Fibroblast of lung (primary cell): ENCODE results near the gene ITGAD. TPM values are rescaled to one million over a fixed set of nuclear protein-coding genes. Genes with fewer than 3 reads are reported as not detected.
A peak's percentile ranks its signal among the peaks of the same experiment; 100 is the strongest.

Experiments
- DNase-seq, 2 donors: peaks; one replicate each; pipeline versions ENCODE4 v3.0.0 to v3.0.0-alpha.2; 2010; ENCODE audit warnings: low read depth in 2 of 2
- H2AFZ ChIP-seq: 2 replicates; pipeline ENCODE4 v1.5.1; 2012; ENCODE audit warnings: low read length, control low read depth, inconsistent platforms
- H3K27ac ChIP-seq: 2 replicates; pipeline ENCODE4 v1.5.1; 2011; ENCODE audit warnings: low read length, control low read depth; ENCODE audit not compliant: insufficient read depth
- H3K27me3 ChIP-seq: 2 replicates; pipeline ENCODE4 v1.5.1; 2011; ENCODE audit warnings: mild to moderate bottlenecking, low read length; ENCODE audit not compliant: control insufficient read depth, insufficient read depth
- H3K36me3 ChIP-seq: 2 replicates; pipeline ENCODE4 v1.5.1; 2011; ENCODE audit warnings: low read length; ENCODE audit not compliant: control insufficient read depth, insufficient read depth
- H3K4me1 ChIP-seq: 2 replicates; pipeline ENCODE4 v1.5.1; 2011; ENCODE audit warnings: low read length; ENCODE audit not compliant: control insufficient read depth, insufficient read depth; ENCODE audit errors: extremely low read depth
- H3K4me2 ChIP-seq: 2 replicates; pipeline ENCODE4 v1.5.1; 2011; ENCODE audit warnings: low read length, control low read depth; ENCODE audit not compliant: insufficient read depth; ENCODE audit errors: extremely low read depth
- H3K4me3 ChIP-seq, 4 experiments: fragments of 200-600 bp in 1 of 4; sonication (generic) in 1 of 4; replicated peaks in 1 of 4; 2 replicates each; pipeline ENCODE4 v1.5.1; 2011 to 2016; ENCODE audit warnings: low read length in 4 of 4, low read depth in 3 of 4, mild to moderate bottlenecking in 3 of 4, control low read depth in 2 of 4, inconsistent platforms in 1 of 4, mixed read lengths in 1 of 4; ENCODE audit not compliant: insufficient read depth in 1 of 4; ENCODE audit errors: control extremely low read depth in 1 of 4
- H3K79me2 ChIP-seq: 2 replicates; pipeline ENCODE4 v1.5.1; 2012; ENCODE audit warnings: mild to moderate bottlenecking, low read length, inconsistent platforms; ENCODE audit not compliant: control insufficient read depth, insufficient read depth
- H3K9ac ChIP-seq: 2 replicates; pipeline ENCODE4 v1.5.1; 2011; ENCODE audit warnings: mild to moderate bottlenecking, low read length, control low read depth; ENCODE audit not compliant: insufficient read depth
- H3K9me3 ChIP-seq: 2 replicates; pipeline ENCODE4 v1.5.1; 2012; ENCODE audit warnings: low read depth, low read length; ENCODE audit not compliant: control insufficient read depth, insufficient read depth
- H4K20me1 ChIP-seq: 2 replicates; pipeline ENCODE4 v1.5.1; 2011; ENCODE audit warnings: low read length; ENCODE audit not compliant: control insufficient read depth, insufficient read depth; ENCODE audit errors: extremely low read depth
- CTCF ChIP-seq, 2 donors: IDR thresholded peaks in 1 of 2; conservative IDR thresholded peaks in 1 of 2; 1 replicate in 1 of 2; 2 replicates in 1 of 2; pipeline ENCODE4 v1.5.1; 2011 to 2012; ENCODE audit warnings: low read length in 2 of 2, control low read depth in 1 of 2, inconsistent platforms in 1 of 2, low read depth in 1 of 2, mild to moderate bottlenecking in 1 of 2
- EZH2 ChIP-seq: IDR thresholded peaks from 2 replicates; pipeline ENCODE4 v1.5.1; 2012; ENCODE audit warnings: low read length, control low read depth, mild to moderate bottlenecking; ENCODE audit errors: missing control alignments
- polyA plus RNA-seq, 2 donors: library from polyadenylated mRNA; depleted of rRNA in 1 of 2; stranded (reverse) in 1 of 2; unstranded in 1 of 2; fragments of >200 nt; gene quantifications; 2 replicates each; pipeline ENCODE4 v1.2.1, GENCODE V29; 2011 to 2012; ENCODE audit warnings: missing spikeins in 1 of 2
- total RNA-seq: library from RNA; depleted of rRNA; stranded (reverse); fragments of >200 nt; gene quantifications from 2 replicates; pipeline ENCODE4 v1.2.1, GENCODE V29; 2014

ITGAD gene
- total and polyA plus RNA-seq, 2 donors (not counting 1 experiment from before 2014, with no cell fraction given): not detected

GRCh38 chr16:31385680-31386079 lies 7.5 kb upstream of the ITGAD start:
- Histone ChIP-seq H3K36me3 (no peaks in the 10 kb centered on the region), H3K4me2 (no peak overlapping the region), H3K9ac (no peak overlapping the region), H3K27ac (no peak overlapping the region), H4K20me1 (no peaks in the 10 kb centered on the region), H2AFZ (no peak overlapping the region), H3K4me3 (no peak overlapping the region), H3K9me3 (no peaks in the 10 kb centered on the region), H3K4me1 (no peaks in the 10 kb centered on the region), H3K27me3 (no peaks in the 10 kb centered on the region), H3K79me2 (no peaks in the 10 kb centered on the region)
- no peak for DNase-seq
- TF ChIP-seq EZH2 (no peak), CTCF (conservative IDR thresholded peaks at IDR 0.05 in 1 of 2, IDR thresholded peaks at IDR 0.05 in 1 of 2; ENCODE audit: low read depth in 1 of 2, low read length in 2 of 2) (no peak)

GRCh38 chr16:31386157-31386984 lies 6.8 kb upstream of the ITGAD start:
- no peak overlapping the region for H3K9ac ChIP-seq
- no peaks in the 10 kb centered on the region for H3K27me3 ChIP-seq
- H3K4me1 ChIP-seq: no peaks in the 10 kb centered on the region
- no peak overlapping the region for H3K4me2 ChIP-seq
- DNase-seq: peak in 1 of 2 donors; percentile 71
- H3K4me3 ChIP-seq: no peak overlapping the region
- no peak for TF ChIP-seq EZH2
- TF ChIP-seq CTCF (conservative IDR thresholded peaks at IDR 0.05 in 1 of 2, IDR thresholded peaks at IDR 0.05 in 1 of 2; ENCODE audit: low read depth in 1 of 2, low read length in 2 of 2): no peak
- no peaks in the 10 kb centered on the region for H4K20me1 ChIP-seq
- H3K9me3 ChIP-seq: no peaks in the 10 kb centered on the region
- H2AFZ ChIP-seq: no peak overlapping the region
- no peaks in the 10 kb centered on the region for H3K36me3 ChIP-seq
- no peak overlapping the region for H3K27ac ChIP-seq
- H3K79me2 ChIP-seq: no peaks in the 10 kb centered on the region

- H4K20me1 ChIP-seq: no peaks in the 10 kb centered on the region
- no peak overlapping the region for H3K4me2 ChIP-seq
- H3K27ac ChIP-seq: no peak overlapping the region
- no peak overlapping the region for H3K4me3 ChIP-seq
- H3K79me2 ChIP-seq: no peaks in the 10 kb centered on the region
- H3K9me3 ChIP-seq: no peaks in the 10 kb centered on the region
- no peak for TF ChIP-seq CTCF (conservative IDR thresholded peaks at IDR 0.05 in 1 of 2, IDR thresholded peaks at IDR 0.05 in 1 of 2; ENCODE audit: low read depth in 1 of 2, low read length in 2 of 2)
- no peak for TF ChIP-seq EZH2
- H3K4me1 ChIP-seq: no peaks in the 10 kb centered on the region
- no peak overlapping the region for H2AFZ ChIP-seq
- no peaks in the 10 kb centered on the region for H3K27me3 ChIP-seq
- no peak for DNase-seq
- no peaks in the 10 kb centered on the region for H3K36me3 ChIP-seq
- no peak overlapping the region for H3K9ac ChIP-seq
Measured at GRCh38 chr16:31388535-31388934, 4.6 kb upstream of the ITGAD start.
